ENCODE measurements around the gene ACTN2. TPM values are rescaled to one million over a fixed set of nuclear protein-coding genes. Genes with fewer than 3 reads are reported as not detected.

Gene ACTN2
- total and polyA plus RNA-seq, 4 donors = 0.81 to 6.6 (median 3.0) TPM

DNA sequence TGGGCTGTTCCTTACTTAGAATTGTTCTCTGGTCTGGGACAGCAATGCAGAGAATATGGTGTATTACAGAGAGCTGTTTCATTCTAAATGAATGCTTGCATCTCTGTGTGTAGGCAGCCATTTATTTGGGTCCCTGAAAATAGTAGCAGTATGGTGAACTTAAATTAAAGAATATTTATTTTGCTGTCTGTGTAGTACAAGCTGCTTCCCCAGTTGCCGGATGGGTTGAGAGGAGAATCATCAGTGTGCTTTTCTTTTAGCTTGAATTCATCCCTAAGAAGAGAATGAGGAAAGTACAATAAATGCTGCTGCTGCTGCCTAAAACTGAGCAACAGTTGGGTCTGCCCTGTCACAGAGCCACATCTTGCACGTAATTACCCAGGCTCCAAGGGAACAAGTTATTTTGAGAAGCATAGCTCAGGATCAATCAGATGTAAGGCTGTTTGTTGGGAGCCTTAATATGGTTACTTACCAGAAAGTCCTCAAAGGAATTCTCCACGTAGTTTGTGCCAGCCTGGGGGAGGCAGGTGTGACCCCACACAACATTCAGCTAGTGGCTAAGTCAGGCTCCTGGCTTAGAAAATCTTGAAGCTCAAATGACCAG is 16.6 kb downstream of the ACTN2 start:
- Histone ChIP-seq H3K4me3 (no peak overlapping the region), H3K36me3 (ENCODE audit: control insufficient read depth in 4 of 4, insufficient read depth in 4 of 4, low read length in 4 of 4) (no peaks in the 10 kb centered on the region), H3K9ac (ENCODE audit: insufficient read depth in 1 of 2, low read length in 2 of 2) (no peak overlapping the region), H3K4me1 (ENCODE audit: control insufficient read depth in 5 of 5, insufficient read depth in 5 of 5, low read length in 5 of 5) (peaks cover 0 to 17% (median 7%) of the 10 kb centered on the region in 5 donors), H3K9me3 (ENCODE audit: control insufficient read depth in 4 of 4, insufficient read depth in 3 of 4, low read length in 3 of 4) (no peaks in the 10 kb centered on the region), H3K27ac (ENCODE audit: low read depth in 1 of 2, low read length in 1 of 2) (peak overlapping the region in 1 of 2 donors; percentile 82), H3K27me3 (ENCODE audit: control insufficient read depth in 3 of 3, insufficient read depth in 3 of 3, low read length in 2 of 3) (no peaks in the 10 kb centered on the region)
- no peak for ATAC-seq (ENCODE audit: insufficient read depth, low FRiP score)
- peak; percentile 48 to 83 (median 79) for DNase-seq
- 76 to 82% methylated on average over 3 of the region's 3 CpGs for WGBS, 2 donors
- TF ChIP-seq, protein P1, sequence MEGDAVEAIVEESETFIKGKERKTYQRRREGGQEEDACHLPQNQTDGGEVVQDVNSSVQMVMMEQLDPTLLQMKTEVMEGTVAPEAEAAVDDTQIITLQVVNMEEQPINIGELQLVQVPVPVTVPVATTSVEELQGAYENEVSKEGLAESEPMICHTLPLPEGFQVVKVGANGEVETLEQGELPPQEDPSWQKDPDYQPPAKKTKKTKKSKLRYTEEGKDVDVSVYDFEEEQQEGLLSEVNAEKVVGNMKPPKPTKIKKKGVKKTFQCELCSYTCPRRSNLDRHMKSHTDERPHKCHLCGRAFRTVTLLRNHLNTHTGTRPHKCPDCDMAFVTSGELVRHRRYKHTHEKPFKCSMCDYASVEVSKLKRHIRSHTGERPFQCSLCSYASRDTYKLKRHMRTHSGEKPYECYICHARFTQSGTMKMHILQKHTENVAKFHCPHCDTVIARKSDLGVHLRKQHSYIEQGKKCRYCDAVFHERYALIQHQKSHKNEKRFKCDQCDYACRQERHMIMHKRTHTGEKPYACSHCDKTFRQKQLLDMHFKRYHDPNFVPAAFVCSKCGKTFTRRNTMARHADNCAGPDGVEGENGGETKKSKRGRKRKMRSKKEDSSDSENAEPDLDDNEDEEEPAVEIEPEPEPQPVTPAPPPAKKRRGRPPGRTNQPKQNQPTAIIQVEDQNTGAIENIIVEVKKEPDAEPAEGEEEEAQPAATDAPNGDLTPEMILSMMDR (IDR thresholded peaks at IDR 0.05; ENCODE audit: control extremely low read depth, extremely low read depth) = no peak

- TF ChIP-seq, protein P1 (IDR thresholded peaks at IDR 0.05; ENCODE audit: control extremely low read depth, extremely low read depth) = no peak
- ATAC-seq (ENCODE audit: insufficient read depth, low FRiP score) (no peak), DNase-seq (no peak)
- Histone ChIP-seq H3K9ac (ENCODE audit: insufficient read depth in 1 of 2, low read length in 2 of 2) (no peak overlapping the region), H3K4me1 (ENCODE audit: control insufficient read depth in 5 of 5, insufficient read depth in 5 of 5, low read length in 5 of 5) (peaks cover 0 to 16% (median 7%) of the 10 kb centered on the region in 5 donors), H3K27ac (ENCODE audit: low read depth in 1 of 2, low read length in 1 of 2) (peak overlapping the region in 1 of 2 donors; percentile 77), H3K27me3 (ENCODE audit: control insufficient read depth in 3 of 3, insufficient read depth in 3 of 3, low read length in 2 of 3) (no peaks in the 10 kb centered on the region), H3K9me3 (ENCODE audit: control insufficient read depth in 4 of 4, insufficient read depth in 3 of 4, low read length in 3 of 4) (no peaks in the 10 kb centered on the region), H3K36me3 (ENCODE audit: control insufficient read depth in 4 of 4, insufficient read depth in 4 of 4, low read length in 4 of 4) (no peaks in the 10 kb centered on the region), H3K4me3 (no peak overlapping the region)
- 61 to 86% methylated on average over 1 of the region's 1 CpG for whole genome bisulfite sequencing, 2 donors
Measured at GRCh38 chr1:236705771-236706170, 19.5 kb downstream of the ACTN2 start.

DNA sequence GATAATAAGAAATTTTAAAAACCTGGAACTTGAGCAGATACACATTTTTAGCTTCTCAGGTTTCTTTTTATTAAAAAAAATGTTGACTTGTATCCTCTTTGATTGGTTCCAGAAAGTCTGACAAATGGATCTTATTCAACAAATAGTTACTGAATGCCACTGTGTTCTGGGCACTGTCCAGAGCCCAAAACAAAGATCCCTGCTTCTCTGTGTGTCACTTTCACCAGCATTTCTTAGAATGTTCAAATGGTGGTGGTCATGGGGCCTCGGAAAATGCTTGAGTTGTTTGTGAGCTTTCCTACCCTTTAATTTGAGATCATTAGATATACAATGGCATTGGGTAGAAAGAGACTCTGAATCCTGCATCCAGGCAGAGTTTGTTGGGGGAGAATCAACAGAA is 19.9 kb downstream of the ACTN2 start:
- Histone ChIP-seq H3K4me1 (ENCODE audit: control insufficient read depth in 5 of 5, insufficient read depth in 5 of 5, low read length in 5 of 5) (peaks cover 0 to 16% (median 7%) of the 10 kb centered on the region in 5 donors), H3K4me3 (no peak overlapping the region), H3K27me3 (ENCODE audit: control insufficient read depth in 3 of 3, insufficient read depth in 3 of 3, low read length in 2 of 3) (no peaks in the 10 kb centered on the region), H3K9ac (ENCODE audit: insufficient read depth in 1 of 2, low read length in 2 of 2) (no peak overlapping the region), H3K9me3 (ENCODE audit: control insufficient read depth in 4 of 4, insufficient read depth in 3 of 4, low read length in 3 of 4) (no peaks in the 10 kb centered on the region), H3K36me3 (ENCODE audit: control insufficient read depth in 4 of 4, insufficient read depth in 4 of 4, low read length in 4 of 4) (no peaks in the 10 kb centered on the region), H3K27ac (ENCODE audit: low read depth in 1 of 2, low read length in 1 of 2) (peak overlapping the region in 1 of 2 donors; percentile 68)
- WGBS, 2 donors = 76 to 86% methylated on average over 1 of the region's 1 CpG
- ATAC-seq (ENCODE audit: insufficient read depth, low FRiP score) = no peak
- no peak for DNase-seq
- TF ChIP-seq, protein P1 (IDR thresholded peaks at IDR 0.05; ENCODE audit: control extremely low read depth, extremely low read depth) = no peak
